GM10248 (cell line): Measurements from ENCODE around the gene KCNA1.

ENCODE experiments used
- CTCF ChIA-PET: fragments of 300-600 bp; sonication (Branson Sonifier 250); formaldehyde crosslinking; extraction: SDS; loops from one replicate; lab custom pipeline; 2021; ENCODE audit warnings: antibody characterized with exemption; lab: Yijun Ruan, JAX
- POLR2A ChIA-PET: fragments of 350-650 bp; sonication (Branson Sonifier 250); formaldehyde crosslinking; extraction: SDS; loops from one replicate; lab custom pipeline; 2020; ENCODE audit warnings: antibody characterized with exemption; lab: Yijun Ruan, JAX
- DNase-seq: peaks from one replicate; pipeline ENCODE4 v3.0.0; 2012; ENCODE audit errors: extremely low spot score
- CTCF ChIP-seq: IDR thresholded peaks from 2 replicates; pipeline ENCODE4 v1.5.1; 2012; ENCODE audit warnings: mild to moderate bottlenecking, low read depth; ENCODE audit errors: extremely low read depth, missing control alignments, control extremely low read depth

Gene KCNA1

GRCh38 chr12:4918950-4919660 is 9.4 kb downstream of the KCNA1 start:
- ChIA-PET CTCF (interaction anchor here (0.9 to 4.2 kb wide), 7 partner anchors 8 to 62 kb away, joined by 3 to 17 read pairs (median 5); no protein-coding TSS in a partner anchor), POLR2A (interaction anchor here (0.9 kb wide), 1 partner anchor 10 kb away, joined by 3 read pairs; no protein-coding TSS in a partner anchor)
- no peak for TF ChIP-seq CTCF
- DNase-seq = no peak

- no peak for DNase-seq
- ChIA-PET POLR2A (no interaction called here), CTCF (interaction anchor here (0.7 to 3.7 kb wide), 4 partner anchors 11 to 75 kb away, joined by 3 to 11 read pairs (median 4); no protein-coding TSS in a partner anchor)
- TF ChIP-seq CTCF = no peak
Observed at GRCh38 chr12:4932576-4932975, 22.9 kb downstream of the KCNA1 start.

GRCh38 chr12:4933411-4933810 is 23.7 kb downstream of the KCNA1 start:
- no peak for TF ChIP-seq CTCF
- ChIA-PET CTCF (interaction anchor here (0.7 to 3.7 kb wide), 2 partner anchors 10 to 76 kb away, joined by 3 to 11 read pairs; no protein-coding TSS in a partner anchor), POLR2A (no interaction called here)
- DNase-seq = no peak

- no peak for DNase-seq
- TF ChIP-seq CTCF = no peak
- ChIA-PET POLR2A (no interaction called here), CTCF (interaction anchor here (0.8 to 3.7 kb wide), 7 partner anchors 9 to 106 kb away, joined by 3 to 11 read pairs (median 3); no protein-coding TSS in a partner anchor)
Observed at GRCh38 chr12:4934407-4935035, 24.8 kb downstream of the KCNA1 start.

- no peak for TF ChIP-seq CTCF
- ChIA-PET POLR2A (no interaction called here), CTCF (interaction anchor here (1.0 to 1.8 kb wide), 7 partner anchors 14 to 84 kb away, joined by 3 to 5 read pairs (median 4); no protein-coding TSS in a partner anchor)
- no peak for DNase-seq
Observed at GRCh38 chr12:4938900-4939299, 29.2 kb downstream of the KCNA1 start.

- TF ChIP-seq CTCF = no peak
- ChIA-PET CTCF (interaction anchor here (1.0 to 1.8 kb wide), 7 partner anchors 14 to 85 kb away, joined by 3 to 5 read pairs (median 4); no protein-coding TSS in a partner anchor), POLR2A (no interaction called here)
- DNase-seq = no peak
Observed at GRCh38 chr12:4939418-4940023, 29.8 kb downstream of the KCNA1 start.
